Body of pancreas (tissue), 4 donors: Measurements from ENCODE around the gene TET2. TPM values are rescaled to one million over a fixed set of nuclear protein-coding genes. Genes with fewer than 3 reads are reported as not detected.

Experiments used
- ATAC-seq: fragments of 150-250 bp; one replicate; pipeline ENCODE4 v1.9.1; 2016
- DNase-seq, 4 donors: peaks; one replicate each; pipeline ENCODE4 v3.0.0-alpha.2; 2019
- H3K27ac ChIP-seq, 4 donors: fragments of 200-600 bp; sonication (generic); 1 replicate in 3 of 4; 2 replicates in 1 of 4; pipeline versions ENCODE4 v1.5.1 to v1.6.1; 2016 to 2019; ENCODE audit warnings: mild to moderate bottlenecking in 1 of 4, mixed read lengths in 1 of 4, moderate library complexity in 1 of 4
- H3K27me3 ChIP-seq, 2 donors: fragments of 200-600 bp; sonication (generic); one replicate each; pipeline ENCODE4 v1.6.0; 2016; ENCODE audit warnings: mild to moderate bottlenecking in 1 of 2
- H3K36me3 ChIP-seq, 2 donors: fragments of 200-600 bp; sonication (generic); replicated peaks in 1 of 2; 2 replicates each; pipeline ENCODE4 v1.5.1; 2016; ENCODE audit warnings: low read depth in 2 of 2; ENCODE audit not compliant: insufficient read depth in 1 of 2
- H3K4me1 ChIP-seq: fragments of 200-600 bp; sonication (generic); one replicate; pipeline ENCODE4 v1.6.0; 2016
- H3K4me3 ChIP-seq, 2 donors: fragments of 200-600 bp; sonication (generic); 1 replicate in 1 of 2; 2 replicates in 1 of 2; pipeline ENCODE4 v1.5.1; 2016 to 2019
- H3K9me3 ChIP-seq, 3 donors: fragments of 200-600 bp; sonication (generic); 1 replicate in 2 of 3; 2 replicates in 1 of 3; pipeline ENCODE4 v1.5.1; 2016
- CTCF ChIP-seq, 7 experiments: fragments of 450-650 bp in 4 of 7; fragments of 200-600 bp in 3 of 7; sonication (generic) in 3 of 7; IDR thresholded peaks; one replicate each; pipeline ENCODE4 v1.5.1; 2016 to 2019; ENCODE audit warnings: antibody characterized with exemption in 7 of 7
- POLR2A ChIP-seq, 3 donors: fragments of 450-650 bp; IDR thresholded peaks; one replicate each; pipeline ENCODE4 v1.6.1; 2016; ENCODE audit warnings: antibody characterized with exemption in 3 of 3, mild to moderate bottlenecking in 2 of 3
- WGBS, 2 donors: methylation state at CpG; one replicate each; pipeline ENCODE4 v1.1.5; 2017; 5-methylcytosine and 5-hydroxymethylcytosine counted together
- intact Hi-C: fragments of 100-400 bp; cut with DNase I; formaldehyde crosslinking; loops from one replicate; pipeline ENCODE4 v1.15.1; 2023
- total RNA-seq, 2 donors: library from RNA; depleted of rRNA; stranded (reverse); fragments of >200 nt; gene quantifications; one replicate each; pipeline ENCODE4 v1.1.0, GENCODE V29; 2016

TET2 gene
- total RNA-seq, 2 donors from 2014 or later, result 11.2 to 17.5 TPM

GRCh38 chr4:105137121-105137875 is 9.4 kb upstream of the TET2 start:
- Histone ChIP-seq H3K27me3 (no peaks in the 10 kb centered on the region), H3K36me3 (no peaks in the 10 kb centered on the region), H3K9me3 (no peaks in the 10 kb centered on the region), H3K4me1 (no peaks in the 10 kb centered on the region), H3K27ac (no peak overlapping the region), H3K4me3 (no peak overlapping the region)
- intact Hi-C loops, result loop anchor here (5.0 kb wide), 1 partner anchor 335 kb away; the partner anchor contains the start of gene PPA2
- no peak for ATAC-seq
- DNase-seq, result no peak
- TF ChIP-seq POLR2A (IDR thresholded peaks at IDR 0.05), result no peak
- no peak for TF ChIP-seq CTCF (IDR thresholded peaks at IDR 0.05)
- WGBS, 2 donors, result 47 to 53% methylated on average over 5 of the region's 5 CpGs

GRCh38 chr4:105139646-105140045 is 7.0 kb upstream of the TET2 start:
- Histone ChIP-seq H3K4me3 (no peak overlapping the region), H3K4me1 (no peaks in the 10 kb centered on the region), H3K27me3 (no peaks in the 10 kb centered on the region), H3K27ac (no peak overlapping the region), H3K9me3 (no peaks in the 10 kb centered on the region), H3K36me3 (no peaks in the 10 kb centered on the region)
- no peak for DNase-seq
- intact Hi-C loops, result loop anchor here (5.0 kb wide), 1 partner anchor 333 kb away; the partner anchor contains the start of gene PPA2
- no peak for TF ChIP-seq POLR2A (IDR thresholded peaks at IDR 0.05)
- no peak for TF ChIP-seq CTCF (IDR thresholded peaks at IDR 0.05)
- WGBS, 2 donors, result 85 to 95% methylated on average over 1 of the region's 1 CpG
- ATAC-seq, result no peak

- peak in 2 of 4 donors; percentile 20 to 36 for DNase-seq
- WGBS, 2 donors, result 15 to 18% methylated on average over 7 of the region's 7 CpGs
- H3K4me1 ChIP-seq, result peaks cover 6% of the 10 kb centered on the region
Measured at GRCh38 chr4:105140684-105141490, 5.8 kb upstream of the TET2 start.

GRCh38 chr4:105145156-105145902 is 1.3 kb upstream of the TET2 start:
- DNase-seq, result no peak
- intact Hi-C loops, result no loop called here
- no peak for ATAC-seq

More at GRCh38 chr4:105140684-105141490, 5.8 kb upstream of the TET2 start:
- no peak overlapping the region for H3K4me3 ChIP-seq
- intact Hi-C loops, result no loop called here
- no peaks in the 10 kb centered on the region for H3K9me3 ChIP-seq
- TF ChIP-seq CTCF (IDR thresholded peaks at IDR 0.05) (peak; percentile 48 to 75 (median 72)), POLR2A (IDR thresholded peaks at IDR 0.05) (no peak)
- no peaks in the 10 kb centered on the region for H3K27me3 ChIP-seq
- no peak overlapping the region for H3K27ac ChIP-seq
- ATAC-seq, result peak; percentile 62
- no peaks in the 10 kb centered on the region for H3K36me3 ChIP-seq

More at GRCh38 chr4:105145156-105145902, 1.3 kb upstream of the TET2 start:
- no peaks in the 10 kb centered on the region for H3K27me3 ChIP-seq
- H3K4me1 ChIP-seq, result peaks cover 22% of the 10 kb centered on the region
- H3K4me3 ChIP-seq, result peak overlapping the region in 1 of 2 donors; percentile 77
- H3K36me3 ChIP-seq, result no peaks in the 10 kb centered on the region
- peak overlapping the region in 2 of 4 donors; percentile 84 to 90 for H3K27ac ChIP-seq
- peak in 1 of 3 donors; percentile 44 for TF ChIP-seq POLR2A (IDR thresholded peaks at IDR 0.05)
- TF ChIP-seq CTCF (IDR thresholded peaks at IDR 0.05), result no peak
- no peaks in the 10 kb centered on the region for H3K9me3 ChIP-seq
- whole genome bisulfite sequencing, 2 donors, result 48 to 57% methylated on average over 21 of the region's 21 CpGs
